ENCODE data around the gene FAM124A.

DNA sequence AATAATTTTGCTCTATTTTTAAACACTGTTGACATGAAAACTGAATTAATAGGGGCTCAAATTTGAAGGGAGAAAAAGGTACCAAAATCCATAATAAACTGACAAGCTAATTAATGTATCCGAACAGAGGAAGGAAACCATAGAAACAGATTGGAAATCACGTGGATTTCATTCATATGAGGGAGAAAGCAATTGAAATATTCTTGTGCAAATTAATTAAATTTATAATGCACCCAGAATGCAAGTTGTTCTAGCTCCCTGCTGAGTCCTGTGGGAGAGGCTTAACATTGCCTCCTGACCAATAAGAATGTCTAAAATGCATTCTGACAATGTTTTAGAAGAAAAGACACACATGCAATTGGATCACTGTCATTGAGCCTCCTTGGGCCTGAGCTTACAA is 99.6 kb downstream of the FAM124A start:
- TF ChIP-seq, protein P1, sequence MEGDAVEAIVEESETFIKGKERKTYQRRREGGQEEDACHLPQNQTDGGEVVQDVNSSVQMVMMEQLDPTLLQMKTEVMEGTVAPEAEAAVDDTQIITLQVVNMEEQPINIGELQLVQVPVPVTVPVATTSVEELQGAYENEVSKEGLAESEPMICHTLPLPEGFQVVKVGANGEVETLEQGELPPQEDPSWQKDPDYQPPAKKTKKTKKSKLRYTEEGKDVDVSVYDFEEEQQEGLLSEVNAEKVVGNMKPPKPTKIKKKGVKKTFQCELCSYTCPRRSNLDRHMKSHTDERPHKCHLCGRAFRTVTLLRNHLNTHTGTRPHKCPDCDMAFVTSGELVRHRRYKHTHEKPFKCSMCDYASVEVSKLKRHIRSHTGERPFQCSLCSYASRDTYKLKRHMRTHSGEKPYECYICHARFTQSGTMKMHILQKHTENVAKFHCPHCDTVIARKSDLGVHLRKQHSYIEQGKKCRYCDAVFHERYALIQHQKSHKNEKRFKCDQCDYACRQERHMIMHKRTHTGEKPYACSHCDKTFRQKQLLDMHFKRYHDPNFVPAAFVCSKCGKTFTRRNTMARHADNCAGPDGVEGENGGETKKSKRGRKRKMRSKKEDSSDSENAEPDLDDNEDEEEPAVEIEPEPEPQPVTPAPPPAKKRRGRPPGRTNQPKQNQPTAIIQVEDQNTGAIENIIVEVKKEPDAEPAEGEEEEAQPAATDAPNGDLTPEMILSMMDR (IDR thresholded peaks at IDR 0.05): no peak
- TF ChIP-seq, protein P2, sequence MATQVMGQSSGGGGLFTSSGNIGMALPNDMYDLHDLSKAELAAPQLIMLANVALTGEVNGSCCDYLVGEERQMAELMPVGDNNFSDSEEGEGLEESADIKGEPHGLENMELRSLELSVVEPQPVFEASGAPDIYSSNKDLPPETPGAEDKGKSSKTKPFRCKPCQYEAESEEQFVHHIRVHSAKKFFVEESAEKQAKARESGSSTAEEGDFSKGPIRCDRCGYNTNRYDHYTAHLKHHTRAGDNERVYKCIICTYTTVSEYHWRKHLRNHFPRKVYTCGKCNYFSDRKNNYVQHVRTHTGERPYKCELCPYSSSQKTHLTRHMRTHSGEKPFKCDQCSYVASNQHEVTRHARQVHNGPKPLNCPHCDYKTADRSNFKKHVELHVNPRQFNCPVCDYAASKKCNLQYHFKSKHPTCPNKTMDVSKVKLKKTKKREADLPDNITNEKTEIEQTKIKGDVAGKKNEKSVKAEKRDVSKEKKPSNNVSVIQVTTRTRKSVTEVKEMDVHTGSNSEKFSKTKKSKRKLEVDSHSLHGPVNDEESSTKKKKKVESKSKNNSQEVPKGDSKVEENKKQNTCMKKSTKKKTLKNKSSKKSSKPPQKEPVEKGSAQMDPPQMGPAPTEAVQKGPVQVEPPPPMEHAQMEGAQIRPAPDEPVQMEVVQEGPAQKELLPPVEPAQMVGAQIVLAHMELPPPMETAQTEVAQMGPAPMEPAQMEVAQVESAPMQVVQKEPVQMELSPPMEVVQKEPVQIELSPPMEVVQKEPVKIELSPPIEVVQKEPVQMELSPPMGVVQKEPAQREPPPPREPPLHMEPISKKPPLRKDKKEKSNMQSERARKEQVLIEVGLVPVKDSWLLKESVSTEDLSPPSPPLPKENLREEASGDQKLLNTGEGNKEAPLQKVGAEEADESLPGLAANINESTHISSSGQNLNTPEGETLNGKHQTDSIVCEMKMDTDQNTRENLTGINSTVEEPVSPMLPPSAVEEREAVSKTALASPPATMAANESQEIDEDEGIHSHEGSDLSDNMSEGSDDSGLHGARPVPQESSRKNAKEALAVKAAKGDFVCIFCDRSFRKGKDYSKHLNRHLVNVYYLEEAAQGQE (IDR thresholded peaks at IDR 0.05; ENCODE audit: insufficient read depth in 1 of 2, low read depth in 2 of 2, low read length in 1 of 2): no peak
- TF ChIP-seq SIN3A (IDR thresholded peaks at IDR 0.05; ENCODE audit: borderline replicate concordance, insufficient read depth, low read depth, low read length): no peak
- no peak for TF ChIP-seq POLR2AphosphoS5 (IDR thresholded peaks at IDR 0.05; ENCODE audit: low read depth, low read length)

Measured in Panc1 (cell line).